GM18511 (cell line): ENCODE measurements around the gene ALG14.
A peak's percentile ranks its signal among the peaks of the same experiment; 100 is the strongest.

ENCODE experiments used
- ATAC-seq: cut with Tn5 transposase; IDR thresholded peaks from one replicate; pipeline ENCODE4 v1.9.1; 2021; ENCODE audit warnings: mild to moderate bottlenecking, moderate library complexity; ENCODE audit not compliant: unreplicated experiment

The ALG14 gene

DNA sequence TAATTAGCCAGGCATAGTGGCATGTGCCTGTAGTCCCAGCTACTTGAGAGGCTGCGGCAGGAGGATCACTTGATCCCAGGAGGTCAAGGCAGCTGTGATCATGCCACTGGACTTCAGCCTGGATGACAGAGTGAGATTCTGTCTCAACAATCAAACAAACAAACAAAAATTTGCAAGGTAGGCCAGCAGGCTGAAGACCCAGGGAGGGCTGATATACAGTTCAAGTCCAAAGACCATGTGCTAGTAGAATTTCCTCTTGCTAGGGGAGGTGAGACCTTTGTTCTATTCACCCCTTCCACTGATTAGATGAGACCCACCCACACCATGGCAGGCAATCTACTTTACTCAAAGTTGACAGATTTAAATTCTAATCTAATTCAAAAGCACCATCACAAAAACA is 114.7 kb downstream of the ALG14 start:
- ATAC-seq, result no peak

DNA sequence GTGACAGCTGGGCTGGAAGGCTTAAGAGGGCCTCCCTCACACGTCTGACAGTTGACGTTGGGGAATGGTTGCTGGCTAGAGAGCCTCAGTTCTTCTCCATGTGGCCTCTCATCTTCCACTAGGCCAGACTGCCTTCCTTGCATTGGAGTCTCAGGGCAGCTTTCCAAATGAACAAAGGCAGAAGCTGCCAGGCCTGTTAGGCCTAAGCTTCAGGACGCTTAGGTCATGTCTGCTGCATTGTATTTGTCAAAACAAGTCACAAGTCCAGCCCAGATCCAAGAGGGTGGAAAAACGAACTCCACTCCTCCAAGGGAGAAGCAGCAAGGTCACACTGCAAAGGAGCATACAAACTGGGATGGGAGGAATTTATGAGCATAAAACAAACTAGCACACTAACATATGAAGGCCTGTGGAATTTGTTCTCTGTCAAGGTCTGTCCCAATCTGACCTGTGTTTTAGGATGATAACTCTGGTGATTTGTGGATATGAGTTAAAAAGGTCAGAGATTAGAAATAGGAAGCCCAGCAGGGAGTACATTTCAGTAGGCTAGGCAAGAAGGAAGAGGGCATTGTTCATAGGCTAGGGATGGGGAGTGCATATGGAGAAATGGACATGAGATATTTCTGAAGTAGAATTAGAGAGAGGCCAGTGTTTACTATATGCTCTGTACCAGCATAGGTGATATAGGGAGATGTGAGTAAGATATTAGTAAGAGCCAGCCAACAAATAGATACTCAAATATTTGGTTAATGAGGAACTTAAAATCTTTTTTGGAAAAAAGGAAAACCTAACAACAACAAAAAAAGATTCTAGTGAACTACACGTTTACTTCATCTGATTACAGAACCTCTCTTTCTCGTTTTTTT is 116.8 kb downstream of the ALG14 start:
- ATAC-seq, result no peak

DNA sequence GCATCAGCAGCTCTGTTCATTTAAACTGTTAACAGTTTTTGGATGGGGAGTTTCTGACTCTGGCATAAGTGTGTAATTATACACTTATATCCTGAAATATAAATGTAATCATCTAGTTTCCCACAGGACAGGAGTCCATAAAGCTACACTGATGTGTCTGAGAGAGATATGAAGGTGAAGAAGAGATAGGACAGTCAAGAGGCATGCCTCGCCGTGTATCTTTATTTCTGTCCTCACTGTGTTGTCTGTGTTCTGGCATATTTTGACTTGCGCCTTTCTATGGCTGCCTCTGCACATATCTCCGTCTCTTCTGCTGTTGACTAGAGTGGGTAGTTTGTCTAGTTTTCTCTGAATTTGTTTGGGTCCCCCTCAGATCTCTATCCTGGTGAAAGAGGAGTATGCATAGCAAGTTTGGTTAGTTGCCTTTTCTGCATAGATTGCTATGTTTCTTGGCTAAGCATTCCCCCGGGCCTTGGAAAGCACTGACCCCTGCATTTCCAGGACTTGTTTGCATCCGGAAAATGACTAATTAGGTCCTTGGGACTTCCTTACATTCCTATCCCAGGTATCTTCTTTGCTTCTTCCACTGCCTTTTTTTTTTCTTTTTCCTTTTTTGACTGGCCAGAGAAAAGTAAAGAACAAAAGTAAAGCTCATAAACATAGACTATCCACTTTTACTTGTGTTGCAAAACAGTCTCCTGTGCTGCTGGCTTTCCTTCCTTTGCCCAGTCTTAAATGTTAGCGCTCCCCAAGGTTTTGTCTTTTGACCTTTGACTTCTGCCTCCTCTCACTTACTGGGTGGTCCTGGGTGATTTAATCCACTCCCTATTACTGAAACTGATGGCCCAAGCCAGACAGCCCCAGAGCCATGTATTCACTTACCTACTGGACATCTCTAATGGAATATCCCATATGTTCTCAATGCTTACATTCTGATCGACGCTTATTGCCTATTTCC is 118.2 kb downstream of the ALG14 start:
- ATAC-seq, result no peak

DNA sequence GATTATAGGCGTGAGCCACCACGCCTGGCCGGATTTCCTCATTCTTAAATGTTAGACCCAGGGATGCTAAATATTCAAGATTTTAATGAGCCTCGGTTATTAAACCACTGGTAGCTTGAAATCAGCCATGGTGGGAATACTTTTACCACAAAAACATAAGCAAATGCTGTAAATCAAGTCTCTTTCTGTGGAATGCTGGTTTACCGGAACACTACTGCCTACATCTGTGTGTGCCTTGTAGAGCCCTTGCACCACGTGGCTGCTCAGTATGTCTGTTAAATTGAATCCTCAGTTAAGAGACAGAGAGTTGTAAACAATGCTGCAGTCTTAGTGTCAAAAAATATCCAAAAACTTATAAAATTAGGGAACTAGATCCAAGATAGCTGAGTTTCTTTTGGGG is 119.0 kb downstream of the ALG14 start:
- ATAC-seq, result no peak

DNA sequence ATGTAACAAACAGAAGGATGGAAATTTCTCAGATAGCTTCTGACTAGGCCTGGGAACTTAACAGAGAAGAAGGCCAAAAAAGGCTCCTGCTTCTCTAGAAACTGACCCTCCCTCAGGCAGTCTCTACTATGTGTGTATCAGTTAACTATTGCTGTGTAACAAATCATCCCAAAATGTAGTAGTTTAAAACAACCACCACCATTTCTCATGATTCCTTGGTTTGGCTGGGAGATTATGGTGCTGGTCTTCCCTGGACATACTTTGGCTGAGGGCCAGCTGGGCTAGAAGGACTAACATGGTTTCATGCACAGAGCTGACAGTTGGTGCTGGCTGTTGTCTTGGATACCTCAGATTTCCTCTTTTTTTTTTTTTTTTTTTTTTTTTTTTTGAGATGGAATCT is 119.6 kb downstream of the ALG14 start:
- ATAC-seq, result no peak

DNA sequence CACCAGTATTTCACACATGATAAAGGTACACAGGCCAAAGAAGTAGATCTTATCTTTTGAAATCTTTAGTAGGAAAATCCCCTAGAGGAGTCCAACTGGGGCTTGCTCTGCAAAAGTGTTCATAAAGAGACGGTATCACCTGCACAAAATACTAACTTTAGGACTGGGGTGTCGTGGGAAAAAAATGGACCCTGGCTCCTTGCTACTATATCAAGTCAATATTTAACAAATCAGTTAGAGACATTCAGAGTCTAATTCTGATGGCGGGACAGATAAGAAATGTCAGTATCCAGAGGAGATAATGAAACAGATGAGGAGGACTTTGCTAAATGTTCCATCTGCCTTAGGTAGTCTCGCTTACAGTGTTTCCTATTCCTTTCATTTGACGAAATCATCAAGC is 120.2 kb downstream of the ALG14 start:
- no peak for ATAC-seq

DNA sequence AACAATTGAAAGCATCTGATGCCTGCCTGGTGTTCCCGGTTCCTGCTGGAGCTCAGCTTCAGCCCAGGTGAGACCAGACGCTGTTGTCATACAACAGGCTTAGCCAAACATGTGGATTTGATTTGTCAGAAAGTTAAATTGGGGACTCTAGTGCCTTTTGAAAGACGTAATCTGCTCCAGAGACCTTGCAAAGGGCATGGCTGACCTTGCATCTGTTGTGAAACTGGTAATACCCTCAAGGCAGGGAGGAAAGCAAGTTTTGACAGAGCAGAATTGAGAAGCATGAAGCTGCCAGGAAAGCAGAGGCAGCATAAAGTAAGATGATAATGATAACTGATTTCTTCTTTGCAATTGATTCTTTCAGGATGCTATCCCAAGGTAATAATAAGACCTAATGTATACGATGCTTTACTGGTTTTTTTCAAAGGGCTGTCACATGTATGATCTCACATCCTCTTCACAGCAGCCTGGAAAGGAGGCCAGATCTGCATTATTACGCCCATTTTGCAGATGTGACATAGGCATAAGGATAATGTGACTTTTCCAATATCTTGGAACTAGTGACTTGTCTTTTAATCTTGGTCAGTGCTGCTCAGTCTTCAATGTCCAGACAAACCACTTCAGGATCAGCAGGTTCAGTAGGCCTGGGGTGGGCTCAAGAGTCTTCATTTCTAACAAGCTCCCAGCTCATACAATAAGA is 121.1 kb downstream of the ALG14 start:
- ATAC-seq, result no peak

DNA sequence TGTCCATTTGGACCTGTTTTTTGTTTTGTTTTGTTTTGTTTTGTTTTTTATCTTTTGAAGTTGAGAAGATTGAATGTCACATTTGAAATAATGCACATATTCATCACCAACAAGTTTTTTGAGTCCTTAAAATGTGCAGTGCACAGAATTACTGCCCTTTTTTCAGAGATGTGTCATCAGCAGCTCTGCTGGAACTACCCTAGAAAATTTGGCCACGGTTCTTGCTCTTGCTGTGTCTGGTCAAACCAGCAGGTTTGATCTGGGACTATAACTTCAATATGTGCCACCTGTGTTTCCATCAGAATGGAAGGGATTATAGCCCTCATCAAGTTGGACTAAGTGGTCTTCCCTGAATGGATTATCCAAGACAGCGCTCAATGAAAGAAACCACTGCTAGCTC is 121.7 kb downstream of the ALG14 start:
- ATAC-seq, result no peak

DNA sequence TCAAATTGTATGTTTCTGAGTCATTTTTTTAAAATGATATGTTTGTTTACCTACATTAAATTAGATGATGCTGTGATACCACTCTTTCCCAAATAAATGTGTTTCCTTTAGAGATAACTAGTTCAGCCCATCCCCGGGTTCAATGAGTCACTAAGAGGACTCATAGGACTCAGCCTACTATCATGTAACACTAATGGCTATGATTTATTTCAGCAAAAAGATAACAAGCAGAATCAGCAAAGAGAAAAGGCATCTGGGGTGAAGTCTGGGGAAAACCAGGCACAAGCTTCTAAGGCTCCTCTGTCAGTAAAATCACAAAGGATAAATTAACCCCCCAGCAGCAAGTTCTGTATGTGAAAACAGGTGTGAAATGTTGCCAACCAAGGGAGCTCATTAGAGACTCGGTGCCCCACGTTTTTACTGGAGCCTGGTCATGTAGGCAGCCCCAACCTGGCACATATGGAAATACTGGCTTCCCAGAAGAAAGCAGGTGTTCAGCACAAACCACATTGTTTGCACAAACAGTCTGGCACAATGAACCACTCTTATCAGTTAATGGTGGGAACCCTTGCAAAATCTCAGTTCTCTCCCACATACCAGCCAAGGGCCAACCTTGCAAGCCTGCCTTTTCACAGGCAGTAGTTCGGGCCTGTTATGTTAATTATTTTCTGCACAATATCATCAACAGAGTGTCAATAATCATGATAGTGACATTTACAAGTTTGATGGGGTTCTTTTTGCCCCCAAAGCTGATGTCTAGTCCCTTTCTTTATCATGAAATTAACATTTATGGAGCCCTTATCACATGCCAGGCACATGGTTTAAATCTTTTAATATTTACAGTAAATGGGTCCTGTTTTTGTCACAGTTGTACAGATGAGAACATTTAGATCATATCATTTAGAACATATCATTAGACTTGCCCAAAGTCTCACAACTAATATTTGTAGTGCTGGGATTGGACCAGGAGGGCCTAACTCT is 122.8 kb downstream of the ALG14 start:
- ATAC-seq, result no peak

DNA sequence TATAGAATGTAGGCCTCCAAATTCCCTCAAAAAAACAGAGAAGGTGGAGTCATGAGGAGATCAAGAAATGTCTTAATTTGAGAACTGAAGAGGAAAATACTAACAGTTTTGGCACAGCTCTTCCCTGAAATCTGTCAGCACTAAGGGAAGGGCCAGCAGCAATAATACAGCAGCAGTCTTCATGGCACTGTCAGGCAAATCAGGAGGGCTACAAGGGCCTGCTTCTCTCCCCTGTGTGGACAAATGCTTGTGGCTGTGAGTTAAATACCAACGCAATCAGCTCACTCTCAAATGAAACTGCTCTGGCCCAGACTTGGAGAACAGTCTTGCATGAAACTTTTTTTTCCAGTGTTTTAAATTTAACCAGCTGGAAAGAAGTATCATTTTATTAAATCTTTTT is 125.3 kb downstream of the ALG14 start:
- ATAC-seq, result no peak

DNA sequence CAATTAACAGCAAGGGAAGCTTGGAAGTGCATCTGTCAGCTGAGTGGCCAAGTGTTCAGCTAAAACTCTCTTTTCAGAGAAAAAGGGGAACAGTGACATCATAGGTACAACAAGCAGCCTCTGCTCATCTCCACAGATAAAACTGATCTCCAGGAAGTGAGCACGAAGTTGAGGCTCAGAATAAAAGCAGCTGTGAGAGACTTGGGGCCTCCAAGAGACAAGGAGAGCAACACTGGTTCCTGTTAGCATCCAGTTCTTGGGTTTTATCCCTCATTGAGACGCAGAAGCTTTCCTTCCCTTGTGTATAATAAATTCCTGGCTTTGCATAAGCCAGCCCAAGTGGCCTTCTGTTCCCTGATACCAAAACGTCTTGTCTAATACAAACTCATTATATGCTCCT is 125.9 kb downstream of the ALG14 start:
- no peak for ATAC-seq

DNA sequence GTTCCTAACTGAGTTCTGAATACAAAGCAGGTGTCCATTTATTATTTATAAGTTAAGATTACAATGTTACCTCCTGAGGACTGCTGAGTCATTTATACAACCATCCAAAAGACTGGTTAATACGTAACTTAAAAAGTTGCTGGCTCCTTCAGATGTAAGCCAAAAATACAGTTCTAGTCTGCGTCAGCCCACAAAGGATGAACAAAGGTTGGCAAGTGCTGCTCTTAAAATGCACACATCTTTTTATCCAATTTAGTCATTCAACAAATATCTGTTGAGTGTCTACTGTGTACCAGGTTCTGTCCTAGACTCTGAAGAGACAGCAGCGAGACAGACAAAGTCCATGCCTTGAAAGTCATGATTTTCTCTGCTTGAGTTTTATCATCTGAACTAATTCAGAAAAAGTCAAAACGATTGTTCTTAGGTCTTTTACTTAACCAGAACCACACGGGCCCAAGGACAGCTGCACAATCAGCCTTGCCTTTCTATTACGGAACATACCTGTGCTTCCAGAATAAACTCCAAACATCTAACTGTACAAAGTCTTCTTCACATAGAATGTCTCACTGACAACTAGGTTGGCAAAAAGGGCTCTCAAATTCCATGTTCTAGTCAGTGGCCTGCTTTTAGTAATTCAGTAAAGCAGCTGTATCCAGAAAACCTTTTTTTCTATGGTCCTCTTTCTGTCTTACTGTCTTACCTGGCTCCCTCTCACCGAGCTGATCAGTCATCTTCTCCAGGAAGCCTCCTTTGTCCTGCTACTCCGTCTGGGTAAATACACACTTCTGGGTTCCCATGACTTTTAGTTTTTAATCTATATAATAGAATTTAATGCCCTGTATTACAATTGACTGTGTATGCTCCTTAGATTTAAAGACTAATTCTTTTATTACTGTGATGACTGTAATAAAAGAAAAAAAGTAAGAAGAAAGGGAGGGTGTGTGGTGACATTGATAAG is 130.3 kb downstream of the ALG14 start:
- ATAC-seq, result peak; percentile 82

DNA sequence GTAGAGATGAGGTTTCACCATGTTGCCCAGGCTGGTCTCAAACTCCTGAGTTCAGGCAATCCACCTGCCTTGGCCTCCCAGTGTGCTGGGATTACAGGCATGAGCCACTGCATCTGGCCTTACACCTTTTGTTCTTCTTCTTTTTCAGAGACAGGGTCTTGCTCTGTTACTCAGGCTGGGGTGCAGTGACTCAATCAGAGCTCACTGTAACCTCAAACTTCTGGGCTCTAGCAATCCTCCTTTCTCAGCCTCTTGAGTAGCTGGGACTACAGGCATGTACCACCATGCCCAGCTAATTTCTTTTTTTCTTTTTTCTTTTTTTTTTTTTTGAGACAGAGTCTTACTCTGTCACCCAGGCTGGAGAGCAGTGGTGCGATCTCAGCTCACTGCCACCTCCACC is 131.3 kb downstream of the ALG14 start:
- ATAC-seq, result peak; percentile 27

DNA sequence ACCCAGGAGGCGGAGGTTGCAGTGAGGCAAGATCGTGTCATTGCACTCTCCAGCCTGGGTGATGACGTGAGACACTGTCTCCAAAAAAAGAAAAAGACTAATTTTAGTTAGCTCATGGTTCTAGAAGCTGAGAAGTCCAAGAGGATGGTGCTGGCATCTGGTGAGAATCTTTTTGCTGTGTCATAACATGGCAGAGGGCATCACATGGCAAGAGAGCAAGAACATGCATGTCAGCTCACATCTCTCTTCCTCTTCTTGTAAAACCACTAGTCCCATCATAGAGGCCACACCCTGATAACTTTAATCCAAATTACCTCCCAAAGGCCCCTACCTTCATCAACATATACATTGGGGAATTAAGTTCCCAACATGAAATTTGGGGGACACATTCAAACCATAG is 132.0 kb downstream of the ALG14 start:
- no peak for ATAC-seq

DNA sequence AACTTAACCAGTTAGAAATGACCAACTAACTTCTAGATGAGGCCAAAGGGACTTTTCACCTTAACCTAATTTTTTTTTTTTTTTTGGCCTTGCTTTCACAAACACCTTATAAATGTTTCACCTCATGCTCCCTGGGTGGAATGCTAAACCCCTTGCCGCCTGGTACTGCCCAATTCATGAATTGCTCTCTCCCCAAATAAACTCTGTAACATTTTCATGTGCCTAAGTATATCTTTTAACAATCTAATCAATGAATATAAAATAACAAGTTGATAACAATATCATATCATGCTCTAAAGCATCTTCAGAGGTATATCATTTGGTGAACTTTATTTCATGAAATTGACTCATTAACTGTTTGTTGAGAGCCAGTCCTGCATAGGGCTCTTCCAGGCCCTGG is 134.9 kb downstream of the ALG14 start:
- ATAC-seq, result no peak

DNA sequence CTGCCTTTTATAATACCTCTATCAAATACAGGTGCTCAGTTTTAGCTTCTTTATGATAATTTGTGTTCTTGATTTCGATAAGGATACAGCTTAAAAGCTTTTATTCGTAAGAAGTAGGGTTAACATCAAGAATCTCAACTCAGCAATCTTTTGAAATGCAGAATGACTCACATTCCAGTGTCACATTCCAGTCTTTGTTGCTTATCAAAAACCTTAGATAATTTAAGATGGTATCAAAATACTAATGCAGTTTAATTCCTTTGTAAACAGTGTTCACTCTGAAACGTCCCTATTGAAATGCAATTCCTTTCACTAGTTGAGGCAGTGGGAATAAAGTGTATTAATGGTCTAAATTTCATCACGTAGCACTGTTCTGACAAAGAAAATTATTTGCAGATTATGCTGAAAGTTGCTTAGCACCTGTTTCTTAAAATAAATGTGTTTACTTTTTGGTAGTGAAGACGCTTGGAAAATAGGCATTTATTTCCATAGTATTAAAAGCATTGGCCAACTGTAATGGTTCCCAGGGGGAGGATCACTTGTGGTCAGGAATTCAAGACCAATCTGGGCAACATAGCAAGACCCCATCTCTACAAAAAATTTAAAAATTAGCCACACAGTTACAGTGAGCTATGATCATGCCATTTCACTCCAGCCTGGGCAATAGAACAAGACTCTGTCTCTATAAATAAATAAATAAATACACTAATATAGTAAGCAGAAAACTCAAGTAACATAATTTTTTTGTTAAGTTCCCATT is 135.7 kb downstream of the ALG14 start:
- no peak for ATAC-seq

DNA sequence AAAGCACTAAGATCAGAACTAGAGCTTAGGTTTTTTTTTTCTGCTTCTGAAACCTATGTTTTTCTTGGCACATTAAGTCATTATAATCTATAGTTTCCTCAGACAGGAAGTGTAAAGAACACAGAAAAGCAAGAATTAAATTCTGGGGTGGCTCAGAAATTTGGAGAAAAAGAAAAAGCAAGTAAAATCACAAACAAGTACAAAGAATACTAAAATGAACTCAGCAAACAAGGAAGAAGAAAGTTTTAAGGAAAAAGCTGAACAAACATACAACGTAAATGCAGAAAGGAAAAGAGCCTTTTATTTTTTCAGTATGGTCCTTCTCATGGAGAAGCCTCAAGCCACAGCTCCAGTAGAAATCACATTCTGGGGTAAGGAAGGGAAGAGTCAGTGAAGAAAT is 137.3 kb downstream of the ALG14 start:
- no peak for ATAC-seq

DNA sequence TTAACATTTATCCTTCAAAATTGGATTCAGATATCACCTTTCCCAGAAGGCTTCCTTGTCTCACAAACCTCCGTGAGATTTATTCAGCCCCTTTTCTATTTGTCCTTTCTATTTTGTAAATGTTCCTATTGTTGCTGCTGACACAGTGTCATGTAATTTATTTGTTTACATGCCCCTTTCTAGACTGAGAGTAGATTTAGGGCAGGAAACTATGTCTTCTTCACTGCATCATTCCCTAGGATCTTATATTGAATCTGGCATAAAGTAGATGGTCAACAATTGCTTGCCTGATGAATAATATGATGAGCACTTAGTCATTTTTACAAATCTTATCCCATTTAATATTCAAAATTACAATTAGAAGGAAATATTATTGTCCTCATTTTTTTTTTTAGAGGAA is 137.7 kb downstream of the ALG14 start:
- ATAC-seq, result no peak
